CD14-positive monocyte (primary cell): ENCODE measurements around the gene AMD1. TPM values are rescaled to one million over a fixed set of nuclear protein-coding genes. Genes with fewer than 3 reads are reported as not detected.
"Not testable (repeated sequence)": the region's sequence is repeated elsewhere in the genome, so short reads cannot be mapped to it uniquely, and the experiment has no call there.

Experiments
- DNase-seq, 3 donors: peaks; one replicate each; pipeline ENCODE4 v3.0.0-alpha.2; 2011 to 2022
- H2AFZ ChIP-seq: 2 replicates; pipeline ENCODE4 v1.6.0; 2012; ENCODE audit warnings: mild to moderate bottlenecking, low read depth, low read length, inconsistent platforms; ENCODE audit not compliant: insufficient read depth, poor library complexity, severe bottlenecking
- H3K27ac ChIP-seq, 2 donors: 1 replicate in 1 of 2; 2 replicates in 1 of 2; pipeline ENCODE4 v1.5.1; 2012 to 2013; ENCODE audit warnings: low read length in 2 of 2, control low read depth in 1 of 2, inconsistent platforms in 1 of 2, low read depth in 1 of 2, mild to moderate bottlenecking in 1 of 2
- H3K27me3 ChIP-seq, 2 donors: one replicate each; pipeline versions ENCODE4 v1.6.0 to v1.6.1; 2011 to 2013; ENCODE audit warnings: low read length in 2 of 2; ENCODE audit not compliant: control insufficient read depth in 2 of 2, insufficient read depth in 2 of 2
- H3K36me3 ChIP-seq, 2 donors: replicated peaks in 1 of 2; 1 replicate in 1 of 2; 2 replicates in 1 of 2; pipeline versions ENCODE4 v1.5.1 to v1.6.1; 2012 to 2013; ENCODE audit warnings: low read length in 2 of 2, control low read depth in 1 of 2, inconsistent platforms in 1 of 2, mild to moderate bottlenecking in 1 of 2; ENCODE audit not compliant: insufficient read depth in 2 of 2, control insufficient read depth in 1 of 2
- H3K4me1 ChIP-seq, 2 donors: 1 replicate in 1 of 2; 2 replicates in 1 of 2; pipeline versions ENCODE4 v1.5.1 to v1.6.1; 2012 to 2013; ENCODE audit warnings: low read length in 2 of 2, control low read depth in 1 of 2, inconsistent platforms in 1 of 2, mild to moderate bottlenecking in 1 of 2, moderate library complexity in 1 of 2; ENCODE audit not compliant: insufficient read depth in 2 of 2, control insufficient read depth in 1 of 2
- H3K4me2 ChIP-seq: replicated peaks from 2 replicates; pipeline ENCODE3; 2012; ENCODE audit warnings: low read length, moderate library complexity, mild to moderate bottlenecking; ENCODE audit not compliant: poor library complexity, severe bottlenecking; ENCODE audit errors: extremely low read depth
- H3K4me3 ChIP-seq, 3 experiments: fragments of 200-600 bp in 1 of 3; sonication (generic) in 1 of 3; replicated peaks in 1 of 3; 1 replicate in 2 of 3; 2 replicates in 1 of 3; pipeline ENCODE4 v1.5.1; 2011 to 2013; ENCODE audit warnings: low read length in 3 of 3, mild to moderate bottlenecking in 3 of 3, control low read depth in 2 of 3, low read depth in 2 of 3, inconsistent platforms in 1 of 3, moderate library complexity in 1 of 3
- H3K79me2 ChIP-seq: 2 replicates; pipeline ENCODE4 v1.6.0; 2012; ENCODE audit warnings: mild to moderate bottlenecking, control low read depth, inconsistent platforms, low read length, moderate library complexity; ENCODE audit not compliant: insufficient read depth
- H3K9ac ChIP-seq: 2 replicates; pipeline ENCODE4 v1.6.0; 2017; ENCODE audit warnings: low read length, mild to moderate bottlenecking; ENCODE audit not compliant: insufficient read depth, poor library complexity, severe bottlenecking
- H3K9me3 ChIP-seq, 2 donors: replicated peaks in 1 of 2; 1 replicate in 1 of 2; 2 replicates in 1 of 2; pipeline versions ENCODE4 v1.5.1 to v1.6.1; 2012 to 2013; ENCODE audit warnings: low read length in 2 of 2, control low read depth in 1 of 2; ENCODE audit not compliant: control insufficient read depth in 1 of 2, insufficient read depth in 1 of 2
- H4K20me1 ChIP-seq: 2 replicates; pipeline ENCODE4 v1.6.0; 2012; ENCODE audit warnings: mild to moderate bottlenecking, low read length, control low read depth, moderate library complexity; ENCODE audit not compliant: insufficient read depth
- H3K27ac Mint-ChIP-seq, 7 donors: one replicate each; pipeline ENCODE4 v1.8.0; 2020; ENCODE audit warnings: mild to moderate bottlenecking in 7 of 7, mixed read lengths in 7 of 7, moderate library complexity in 6 of 7, inconsistent platforms in 2 of 7
- H3K27me3 Mint-ChIP-seq, 3 donors: one replicate each; pipeline ENCODE4 v1.8.0; 2021 to 2022; ENCODE audit warnings: low read depth in 3 of 3, mild to moderate bottlenecking in 3 of 3, mixed read lengths in 3 of 3, moderate library complexity in 3 of 3, inconsistent platforms in 1 of 3
- H3K36me3 Mint-ChIP-seq, 2 donors: one replicate each; pipeline ENCODE4 v1.8.0; 2020; ENCODE audit warnings: mixed read lengths in 2 of 2, inconsistent platforms in 1 of 2, mild to moderate bottlenecking in 1 of 2
- H3K4me1 Mint-ChIP-seq: one replicate; pipeline ENCODE4 v1.8.0; 2020; ENCODE audit warnings: mild to moderate bottlenecking, mixed read lengths
- H3K4me3 Mint-ChIP-seq, 2 donors: one replicate each; pipeline ENCODE4 v1.8.0; 2020; ENCODE audit warnings: mild to moderate bottlenecking in 2 of 2, mixed read lengths in 2 of 2, moderate library complexity in 1 of 2
- H3K9me3 Mint-ChIP-seq, 7 donors: one replicate each; pipeline ENCODE4 v1.8.0; 2020 to 2022; ENCODE audit warnings: mixed read lengths in 7 of 7, mild to moderate bottlenecking in 6 of 7, moderate library complexity in 6 of 7, inconsistent platforms in 2 of 7
- CTCF ChIP-seq: fragments of 200-600 bp; IDR thresholded peaks from one replicate; pipeline ENCODE4 v1.8.0; 2022; ENCODE audit warnings: antibody characterized with exemption, mild to moderate bottlenecking
- WGBS: methylation state at CpG from one replicate; pipeline ENCODE4 v1.1.5; 2013; ENCODE audit warnings: missing lambda C conversion rate; ENCODE audit not compliant: insufficient coverage; 5-methylcytosine and 5-hydroxymethylcytosine counted together
- intact Hi-C, 2 donors: fragments of 100-400 bp; cut with micrococcal nuclease; formaldehyde crosslinking; loops; one replicate each; pipeline versions ENCODE4 v1.15.0 to v1.15.1; 2023
- polyA plus RNA-seq, 3 donors: library from polyadenylated mRNA; depleted of rRNA in 1 of 3; unstranded in 2 of 3; stranded (reverse) in 1 of 3; fragments of 300-500 nt in 2 of 3; fragments of >200 nt in 1 of 3; fragmentation: Illumina TruSeq in 2 of 3; gene quantifications; 1 replicate in 2 of 3; 2 replicates in 1 of 3; pipeline ENCODE4 v1.2.3, GENCODE V29; 2012 to 2021

Gene AMD1
- polyA plus RNA-seq, 3 donors = 35.0 to 60.5 (median 45.3) TPM

DNA sequence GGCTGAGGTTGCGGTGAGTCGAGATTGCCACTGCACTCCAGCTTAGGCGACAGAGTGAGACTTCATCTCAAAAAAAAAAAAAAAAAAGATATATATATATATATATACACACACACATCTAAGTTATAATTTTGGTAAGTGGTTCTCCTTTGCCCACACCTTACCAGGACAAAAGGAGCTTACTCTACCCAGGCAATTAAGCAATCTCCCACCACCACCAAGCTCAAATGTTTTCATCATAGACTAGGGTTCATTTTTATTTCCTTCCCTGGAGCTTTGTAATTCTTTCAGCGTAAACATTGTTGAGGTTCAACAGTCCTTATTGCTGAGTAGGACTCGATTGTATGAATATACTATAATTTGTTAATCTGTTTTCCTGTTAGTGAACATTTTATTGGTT is 23.5 kb downstream of the AMD1 start:
- Histone ChIP-seq H3K9me3 (peaks cover 0 to under 1% of the 10 kb centered on the region in 2 donors), H3K4me1 (no peaks in the 10 kb centered on the region), H2AFZ (no peak overlapping the region), H3K79me2 (peaks cover 6% of the 10 kb centered on the region), H3K36me3 (peaks cover 41 to 55% of the 10 kb centered on the region in 2 donors), H3K27ac (peak overlapping the region in 1 of 2 donors; percentile 16), H3K4me3 (no peak overlapping the region), H3K9ac (no peak overlapping the region), H4K20me1 (peaks cover 35% of the 10 kb centered on the region), H3K4me2 (no peak overlapping the region), H3K27me3 (no peaks in the 10 kb centered on the region)
- Mint-ChIP-seq H3K27ac (peak overlapping the region in 4 of 7 donors; percentile 7 to 73 (median 32)), H3K36me3 (peaks cover 44 to 59% of the 10 kb centered on the region in 2 donors), H3K9me3 (peaks cover 0 to 1% (median under 1%) of the 10 kb centered on the region in 7 donors), H3K4me1 (no peaks in the 10 kb centered on the region), H3K27me3 (no peaks in the 10 kb centered on the region), H3K4me3 (no peak overlapping the region)
- intact Hi-C loops = no loop called here
- no peak for DNase-seq
- no CpG with 5 or more reads among the region's 5 CpGs for WGBS
- TF ChIP-seq CTCF = no peak

DNA sequence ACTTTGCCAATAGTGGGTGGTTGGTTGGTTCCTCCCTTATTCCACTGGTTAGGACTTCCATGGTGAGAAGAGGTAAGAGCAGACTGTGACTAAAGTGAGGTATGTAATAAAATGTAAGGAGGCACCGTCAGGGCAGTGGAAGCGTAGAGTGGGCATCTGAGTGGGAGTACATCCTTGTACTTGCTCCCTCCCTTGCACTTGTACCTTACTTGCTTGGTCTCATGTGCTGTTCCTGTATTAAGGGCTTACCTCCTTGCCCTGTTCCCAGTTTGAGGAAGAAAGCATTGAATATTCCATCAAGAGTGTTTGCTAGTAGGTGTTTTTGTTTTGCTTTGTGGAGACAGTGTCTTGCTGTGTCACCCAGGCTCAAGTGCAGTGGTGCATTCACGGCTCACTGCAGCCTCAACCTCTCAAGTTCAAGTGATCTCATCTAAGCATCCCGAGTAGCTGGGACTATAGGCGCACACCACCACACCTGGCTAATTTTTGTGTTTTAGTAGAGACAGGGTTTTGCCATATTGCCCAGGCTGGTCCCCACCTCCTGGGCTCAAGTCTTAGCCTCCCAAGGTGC is 25.5 kb downstream of the AMD1 start:
- Histone ChIP-seq H3K27me3 (no peaks in the 10 kb centered on the region), H2AFZ (no peak overlapping the region), H3K36me3 (peaks cover 23 to 36% of the 10 kb centered on the region in 2 donors), H4K20me1 (peaks cover 18% of the 10 kb centered on the region), H3K4me3 (no peak overlapping the region), H3K4me2 (no peak overlapping the region), H3K79me2 (no peaks in the 10 kb centered on the region), H3K27ac (no peak overlapping the region), H3K4me1 (no peaks in the 10 kb centered on the region), H3K9me3 (peaks cover 11 to 17% of the 10 kb centered on the region in 2 donors), H3K9ac (no peak overlapping the region)
- intact Hi-C loops = no loop called here
- no CpG with 5 or more reads among the region's 5 CpGs for WGBS
- H3K9me3 Mint-ChIP-seq = peaks cover 16 to 21% (median 19%) of the 10 kb centered on the region in 7 donors
- TF ChIP-seq CTCF = no peak
- no peak for DNase-seq
- H3K4me3 Mint-ChIP-seq = no peak overlapping the region
- H3K27ac Mint-ChIP-seq = peak overlapping the region in 2 of 7 donors; percentile 21 to 23
- no peaks in the 10 kb centered on the region for H3K4me1 Mint-ChIP-seq
- H3K36me3 Mint-ChIP-seq = peaks cover 29 to 48% of the 10 kb centered on the region in 2 donors
- no peaks in the 10 kb centered on the region for H3K27me3 Mint-ChIP-seq

GRCh38 chr6:110901601-110902000 is 27.0 kb downstream of the AMD1 start:
- H3K4me3 Mint-ChIP-seq, H3K27me3 ChIP-seq, H2AFZ ChIP-seq, H3K4me2 ChIP-seq, H3K4me3 ChIP-seq, intact Hi-C loops, H4K20me1 ChIP-seq, H3K27me3 Mint-ChIP-seq, H3K79me2 ChIP-seq, H3K4me1 Mint-ChIP-seq, H3K9ac ChIP-seq, DNase-seq, H3K27ac ChIP-seq, H3K4me1 ChIP-seq: not testable (repeated sequence)
- Mint-ChIP-seq H3K9me3 (peaks cover 28 to 34% (median 31%) of the 10 kb centered on the region in 7 donors), H3K36me3 (peaks cover 16 to 33% of the 10 kb centered on the region in 2 donors), H3K27ac (peak overlapping the region in 1 of 7 donors; percentile 36)
- Histone ChIP-seq H3K9me3 (peaks cover 14 to 21% of the 10 kb centered on the region in 2 donors), H3K36me3 (peaks cover 10 to 21% of the 10 kb centered on the region in 2 donors)
- 100% methylated on average over 3 of the region's 8 CpGs for WGBS
